Endodermal cell (in vitro differentiated cells): ENCODE results near the gene CCDC9B. TPM values are rescaled to one million over a fixed set of nuclear protein-coding genes. Genes with fewer than 3 reads are reported as not detected.

ENCODE experiments used
- DNase-seq: peaks from one replicate; pipeline ENCODE4 v3.0.0-alpha.2; 2017
- H3K27ac ChIP-seq: 2 replicates; pipeline ENCODE4 v1.5.1; 2013; ENCODE audit warnings: mild to moderate bottlenecking, low read depth, low read length, moderate library complexity
- H3K27me3 ChIP-seq: 2 replicates; pipeline ENCODE4 v1.6.1; 2013; ENCODE audit warnings: mild to moderate bottlenecking, low read length, moderate library complexity; ENCODE audit not compliant: insufficient read depth, control insufficient read depth, poor library complexity, severe bottlenecking
- H3K36me3 ChIP-seq: 2 replicates; pipeline ENCODE4 v1.7.0; 2013; ENCODE audit warnings: mild to moderate bottlenecking, low read length, moderate library complexity; ENCODE audit not compliant: control insufficient read depth, insufficient read depth
- H3K4me1 ChIP-seq: one replicate; pipeline ENCODE4 v1.7.0; 2013; ENCODE audit warnings: low read length; ENCODE audit not compliant: control insufficient read depth, insufficient read depth
- H3K4me3 ChIP-seq: 2 replicates; pipeline ENCODE4 v1.5.1; 2013; ENCODE audit warnings: mild to moderate bottlenecking, low read length, moderate library complexity
- H3K9ac ChIP-seq: 2 replicates; pipeline ENCODE4 v1.6.1; 2013; ENCODE audit warnings: mild to moderate bottlenecking, low read length, moderate library complexity; ENCODE audit not compliant: poor library complexity, severe bottlenecking; ENCODE audit errors: extremely low read depth
- H3K9me3 ChIP-seq: 2 replicates; pipeline ENCODE4 v1.6.1; 2013; ENCODE audit warnings: mild to moderate bottlenecking, low read length, moderate library complexity; ENCODE audit not compliant: control insufficient read depth
- H3K27ac Mint-ChIP-seq: 2 replicates; pipeline ENCODE4 v1.8.0; 2020; ENCODE audit warnings: mixed read lengths
- H3K27me3 Mint-ChIP-seq: 2 replicates; pipeline ENCODE4 v1.8.0; 2021; ENCODE audit warnings: mild to moderate bottlenecking, mixed read lengths; ENCODE audit not compliant: insufficient read depth
- H3K36me3 Mint-ChIP-seq: 2 replicates; pipeline ENCODE4 v1.8.0; 2020; ENCODE audit warnings: low read depth, mixed read lengths
- H3K4me1 Mint-ChIP-seq: 2 replicates; pipeline ENCODE4 v1.8.0; 2020; ENCODE audit warnings: mixed read lengths
- H3K4me3 Mint-ChIP-seq: 2 replicates; pipeline ENCODE4 v1.8.0; 2020; ENCODE audit warnings: mild to moderate bottlenecking, moderate library complexity, mixed read lengths
- H3K9me3 Mint-ChIP-seq: 2 replicates; pipeline ENCODE4 v1.8.0; 2020; ENCODE audit warnings: mild to moderate bottlenecking, mixed read lengths
- CTCF ChIP-seq: fragments of 200-600 bp; sonication (generic); conservative IDR thresholded peaks from 2 replicates; pipeline ENCODE4 v1.5.0; 2021; ENCODE audit warnings: antibody characterized with exemption, mild to moderate bottlenecking
- WGBS, 2 experiments: methylation state at CpG; one replicate each; pipeline versions ENCODE4 v1.1.5 to v1.1.7; 2013; ENCODE audit warnings: missing lambda C conversion rate in 2 of 2, mixed read lengths in 1 of 2; ENCODE audit not compliant: insufficient coverage in 1 of 2, insufficient read length in 1 of 2; 5-methylcytosine and 5-hydroxymethylcytosine counted together
- total RNA-seq, 2 donors: library from RNA; stranded (reverse); fragmentation: NEBNext Ultra II Directional in 1 of 2; extraction: Animal tissue kit (Norgen Biotek cat#: 25700) in 1 of 2; gene quantifications; 2 replicates in 1 of 2; 3 replicates in 1 of 2; pipeline ENCODE4 v1.2.1, GENCODE V29; 2021

CCDC9B gene
- total RNA-seq, 2 donors from 2014 or later: 0.15 to 0.42 TPM

GRCh38 chr15:40312370-40313158, 28.2 kb downstream of the CCDC9B start:
- Mint-ChIP-seq H3K4me3 (no peak overlapping the region), H3K27ac (no peak overlapping the region), H3K9me3 (no peaks in the 10 kb centered on the region), H3K36me3 (no peaks in the 10 kb centered on the region), H3K27me3 (peaks cover 66% of the 10 kb centered on the region), H3K4me1 (peaks cover 5% of the 10 kb centered on the region)
- DNase-seq: no peak
- Histone ChIP-seq H3K27me3 (peaks cover 64% of the 10 kb centered on the region), H3K27ac (no peak overlapping the region), H3K36me3 (no peaks in the 10 kb centered on the region), H3K9ac (no peak overlapping the region), H3K9me3 (no peaks in the 10 kb centered on the region), H3K4me3 (no peak overlapping the region), H3K4me1 (peaks cover 6% of the 10 kb centered on the region)
- no peak for TF ChIP-seq CTCF
- WGBS, 2 experiments: 93 to 98% methylated on average over 7 to 10 of the region's 10 CpGs

GRCh38 chr15:40310993-40311392, 29.7 kb downstream of the CCDC9B start:
- no peak overlapping the region for H3K4me3 Mint-ChIP-seq
- Histone ChIP-seq H3K27me3 (peaks cover 50% of the 10 kb centered on the region), H3K36me3 (no peaks in the 10 kb centered on the region), H3K4me3 (no peak overlapping the region), H3K9ac (no peak overlapping the region), H3K27ac (no peak overlapping the region), H3K4me1 (peaks cover 6% of the 10 kb centered on the region), H3K9me3 (no peaks in the 10 kb centered on the region)
- no peaks in the 10 kb centered on the region for H3K9me3 Mint-ChIP-seq
- no peak overlapping the region for H3K27ac Mint-ChIP-seq
- H3K27me3 Mint-ChIP-seq: peaks cover 56% of the 10 kb centered on the region
- 70 to 89% methylated on average over 1 to 3 of the region's 3 CpGs for WGBS, 2 experiments
- peaks cover 15% of the 10 kb centered on the region for H3K4me1 Mint-ChIP-seq
- no peak for DNase-seq
- no peak for TF ChIP-seq CTCF
- no peaks in the 10 kb centered on the region for H3K36me3 Mint-ChIP-seq

- no peak overlapping the region for H3K4me3 Mint-ChIP-seq
- Histone ChIP-seq H3K27me3 (peaks cover 43% of the 10 kb centered on the region), H3K9me3 (no peaks in the 10 kb centered on the region), H3K4me1 (peaks cover 6% of the 10 kb centered on the region), H3K36me3 (no peaks in the 10 kb centered on the region), H3K27ac (no peak overlapping the region), H3K9ac (no peak overlapping the region), H3K4me3 (no peak overlapping the region)
- H3K9me3 Mint-ChIP-seq: no peaks in the 10 kb centered on the region
- H3K36me3 Mint-ChIP-seq: no peaks in the 10 kb centered on the region
- H3K27ac Mint-ChIP-seq: no peak overlapping the region
- peaks cover 15% of the 10 kb centered on the region for H3K4me1 Mint-ChIP-seq
- DNase-seq: peak; percentile 92
- peak; percentile 93 for TF ChIP-seq CTCF
- WGBS, 2 experiments: 21 to 36% methylated on average over 2 to 4 of the region's 4 CpGs
- H3K27me3 Mint-ChIP-seq: peaks cover 49% of the 10 kb centered on the region
Measured at GRCh38 chr15:40310001-40310959, 30.5 kb downstream of the CCDC9B start.
